GM21360 (cell line): ENCODE data around the gene SELE.
"Not testable (repeated sequence)": the region's sequence is repeated elsewhere in the genome, so short reads cannot be mapped to it uniquely, and the experiment has no call there.

Source experiments
- ATAC-seq: cut with Tn5 transposase; IDR thresholded peaks from one replicate; pipeline ENCODE4 v1.9.1; 2021; ENCODE audit warnings: mild to moderate bottlenecking, moderate library complexity; ENCODE audit not compliant: unreplicated experiment

Gene SELE

DNA sequence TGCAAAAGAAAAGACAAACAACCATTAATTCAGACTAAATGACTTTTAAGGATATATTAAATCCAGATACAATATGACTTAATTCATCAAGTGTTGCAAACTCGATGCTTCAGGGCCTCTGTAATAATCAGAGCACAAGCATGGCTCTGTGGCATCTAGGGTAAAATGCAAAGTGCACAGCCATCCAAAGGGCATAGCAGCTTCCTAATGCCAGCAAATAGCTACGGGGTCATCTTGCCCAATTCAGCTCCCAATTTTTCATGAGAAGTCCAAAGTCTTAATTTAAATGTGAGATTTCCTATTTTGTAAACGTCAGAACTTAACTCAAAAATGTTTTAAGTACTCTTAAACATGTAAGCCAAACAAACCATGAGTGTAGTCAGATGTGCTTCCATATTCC, 7.9 kb downstream of the SELE start:
- ATAC-seq, result no peak

DNA sequence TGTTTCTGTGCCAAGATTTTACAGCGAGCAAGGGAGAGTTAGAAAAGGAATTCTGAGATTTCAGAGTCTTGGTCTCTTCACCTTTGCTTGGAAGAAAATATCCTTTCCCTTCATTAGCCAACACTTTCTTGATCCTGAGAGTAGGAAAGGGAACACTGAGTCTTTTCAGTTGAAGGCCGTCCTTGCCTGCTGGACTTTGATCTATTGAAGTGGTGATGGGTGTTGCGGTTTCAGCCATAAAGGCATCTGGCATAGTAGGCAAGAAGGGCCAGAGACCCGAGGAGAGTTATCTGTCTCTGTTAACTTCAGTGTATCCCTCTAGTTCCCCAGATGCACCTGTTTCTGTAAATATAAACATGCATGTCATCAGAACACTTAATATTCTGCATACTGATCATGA, 9.7 kb downstream of the SELE start:
- no peak for ATAC-seq

GRCh38 chr1:169723763-169724162, 10.1 kb downstream of the SELE start:
- ATAC-seq, result no peak

DNA sequence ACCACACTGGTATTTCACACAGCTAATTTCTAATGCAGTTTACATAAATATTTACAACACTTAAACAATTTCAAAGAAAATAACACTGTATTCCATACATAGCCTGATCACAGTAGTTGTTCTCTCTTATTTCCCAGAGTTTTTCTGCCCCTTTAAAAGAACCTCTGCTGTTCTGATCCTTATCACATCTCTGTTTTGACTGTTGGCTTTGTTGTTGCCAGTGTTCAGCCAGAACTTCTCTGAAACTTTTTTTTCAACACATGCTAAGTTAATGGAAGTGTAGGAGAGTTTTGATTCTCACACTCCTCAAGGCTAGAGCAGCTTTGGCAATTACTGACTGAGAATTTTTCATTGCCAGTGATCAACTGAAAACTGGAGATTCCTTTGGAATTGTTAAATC, 11.1 kb downstream of the SELE start:
- no peak for ATAC-seq

DNA sequence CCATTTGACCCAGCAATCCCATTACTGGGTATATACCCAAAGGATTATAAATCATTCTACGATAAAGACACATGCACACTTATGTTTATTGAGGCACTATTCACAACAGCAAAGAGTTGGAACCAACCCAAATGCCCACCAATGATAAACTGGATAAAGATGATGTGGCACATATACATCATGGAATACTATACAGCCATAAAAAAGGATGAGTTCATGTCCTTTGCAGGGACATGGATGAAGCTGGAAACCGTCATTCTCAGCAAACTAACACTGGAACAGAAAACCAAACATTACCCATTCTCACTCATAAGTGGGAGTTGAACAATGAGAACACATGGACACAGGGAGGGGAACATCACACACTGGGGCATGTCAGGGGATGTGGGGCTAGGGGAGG, 18.8 kb downstream of the SELE start:
- ATAC-seq, result not testable (repeated sequence)

- ATAC-seq, result not testable (repeated sequence)
Observed at GRCh38 chr1:169713090-169713489, 20.8 kb downstream of the SELE start.

DNA sequence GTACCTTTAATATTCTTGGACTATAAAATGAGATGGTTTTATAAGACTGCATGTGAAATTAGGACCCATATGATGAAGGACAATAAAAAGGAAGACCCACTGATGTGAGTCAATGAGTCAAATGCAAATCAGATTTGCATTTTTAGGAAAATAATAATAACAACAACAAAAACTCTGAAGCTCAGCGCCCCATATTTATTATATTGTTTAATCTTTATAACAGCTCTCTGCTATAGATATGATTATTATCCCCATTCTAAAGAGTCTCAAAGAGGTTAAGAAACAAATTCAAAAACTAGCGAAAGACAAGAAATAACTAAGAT, 21.6 kb downstream of the SELE start:
- ATAC-seq, result no peak

GRCh38 chr1:169711469-169712308, 22.2 kb downstream of the SELE start, which contains the start of gene SELL:
SELL (minus strand) TSS chr1:169711620; CDS start chr1:169711498, 122 bp downstream.
- ATAC-seq, result peak; percentile 69

DNA sequence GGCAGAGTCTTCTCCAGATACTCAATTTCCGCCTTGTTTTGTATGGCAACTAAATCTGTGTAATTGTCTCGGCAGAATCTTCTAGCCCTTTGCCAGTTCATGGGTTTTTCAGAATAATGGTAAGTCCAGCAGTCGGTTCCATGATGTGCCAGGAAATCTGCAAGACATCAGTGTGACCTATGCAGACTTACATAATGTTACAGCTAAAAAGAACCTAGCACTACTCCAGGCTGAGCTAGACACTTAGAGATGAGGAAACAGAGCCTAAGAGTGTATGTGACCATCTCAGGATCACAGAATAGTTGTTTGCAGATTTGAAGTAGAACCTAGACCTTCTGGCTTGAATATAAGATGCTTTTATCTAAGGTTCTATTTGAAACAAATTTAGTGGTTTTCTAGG, 25.2 kb downstream of the SELE start:
- no peak for ATAC-seq

DNA sequence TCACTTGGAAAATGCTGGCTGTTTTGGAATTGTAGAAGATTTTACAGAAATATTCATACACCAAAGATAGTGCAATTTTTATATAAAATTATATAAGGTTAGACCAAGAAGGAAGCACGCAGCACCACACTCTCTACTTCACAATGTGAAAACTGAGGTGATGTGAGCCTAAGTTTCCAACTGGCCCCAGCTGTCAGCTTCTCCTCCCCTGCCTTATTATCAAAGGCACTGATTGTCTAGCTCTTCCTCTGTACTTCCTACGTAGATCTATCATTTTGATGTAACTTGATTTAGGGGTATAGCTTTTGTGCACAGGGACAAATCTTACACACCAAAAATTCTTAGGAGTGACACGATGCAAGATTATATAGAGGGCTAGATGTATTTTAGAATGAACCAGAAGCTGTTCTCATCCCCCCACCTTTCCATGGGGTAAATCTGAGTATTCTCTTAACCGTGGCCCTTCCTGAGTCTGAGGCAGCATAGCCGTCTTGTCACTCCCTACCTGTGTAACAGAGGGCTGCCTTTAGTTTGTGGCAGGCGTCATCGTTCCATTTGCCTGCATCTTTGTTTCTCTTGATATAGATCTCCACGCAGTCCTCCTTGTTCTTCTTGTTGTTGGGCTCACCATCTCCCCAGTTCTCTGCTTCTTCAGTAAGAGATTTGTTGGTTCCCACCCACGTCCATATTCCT, 25.8 kb downstream of the SELE start:
- ATAC-seq, result no peak

GRCh38 chr1:169704797-169705196, 29.1 kb downstream of the SELE start:
- no peak for ATAC-seq

DNA sequence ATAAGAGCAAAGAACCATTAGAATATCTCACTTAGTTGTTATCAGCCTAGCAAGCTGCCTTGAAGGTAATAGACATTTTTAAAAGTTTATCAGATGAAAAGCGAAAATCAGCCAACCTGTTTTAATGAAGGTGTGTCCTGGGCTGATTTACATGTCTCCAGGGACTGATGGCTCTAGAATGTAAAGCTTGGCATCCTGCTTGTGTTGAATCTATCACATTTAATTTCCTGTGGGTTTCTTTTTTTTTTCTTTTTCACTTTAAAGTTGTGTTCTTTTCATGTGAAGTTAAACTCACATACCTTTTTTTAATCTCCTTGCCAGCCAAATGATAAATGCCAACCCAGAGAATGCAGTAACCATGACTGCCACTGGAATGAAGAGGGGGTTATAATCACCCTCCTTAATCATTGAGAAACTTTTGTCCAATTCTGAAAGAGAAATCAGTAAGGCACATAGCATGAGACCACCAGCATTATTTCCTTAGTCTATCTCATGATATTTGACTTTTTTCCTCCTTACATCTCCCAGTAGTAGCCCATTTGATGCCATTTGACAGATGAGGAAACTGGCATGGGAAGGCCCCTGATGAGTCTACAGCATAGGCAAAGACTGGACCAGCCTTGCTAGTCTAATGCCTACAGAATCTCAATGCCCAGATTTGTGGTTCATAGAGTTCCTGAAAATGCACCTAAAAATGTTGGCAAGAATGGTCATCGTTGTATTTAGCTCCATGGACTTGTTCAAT, 32.4 kb downstream of the SELE start:
- no peak for ATAC-seq

- no peak for ATAC-seq
Observed at GRCh38 chr1:169699707-169700106, 34.2 kb downstream of the SELE start.

DNA sequence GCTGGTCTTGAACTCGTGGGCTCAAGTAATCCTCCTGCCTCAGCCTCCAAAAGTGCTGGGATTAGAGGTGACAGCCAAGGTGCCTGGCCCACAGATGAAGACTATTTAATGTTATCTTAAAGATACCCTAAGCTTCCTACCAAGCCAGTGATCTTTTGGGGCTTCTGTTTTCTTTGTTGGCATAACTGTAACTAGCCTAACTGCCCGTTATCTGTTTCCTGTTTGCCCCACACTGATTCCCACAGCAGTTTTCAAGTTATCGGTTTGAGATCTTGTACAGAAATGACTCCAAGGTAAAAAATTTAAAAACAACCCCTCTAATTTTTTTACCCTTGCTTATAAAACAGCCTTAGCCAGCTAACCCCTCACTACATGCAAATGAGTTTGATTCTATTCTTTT, 34.9 kb downstream of the SELE start:
- ATAC-seq, result no peak

GRCh38 chr1:169697755-169698154, 36.1 kb downstream of the SELE start:
- ATAC-seq, result peak; percentile 42

DNA sequence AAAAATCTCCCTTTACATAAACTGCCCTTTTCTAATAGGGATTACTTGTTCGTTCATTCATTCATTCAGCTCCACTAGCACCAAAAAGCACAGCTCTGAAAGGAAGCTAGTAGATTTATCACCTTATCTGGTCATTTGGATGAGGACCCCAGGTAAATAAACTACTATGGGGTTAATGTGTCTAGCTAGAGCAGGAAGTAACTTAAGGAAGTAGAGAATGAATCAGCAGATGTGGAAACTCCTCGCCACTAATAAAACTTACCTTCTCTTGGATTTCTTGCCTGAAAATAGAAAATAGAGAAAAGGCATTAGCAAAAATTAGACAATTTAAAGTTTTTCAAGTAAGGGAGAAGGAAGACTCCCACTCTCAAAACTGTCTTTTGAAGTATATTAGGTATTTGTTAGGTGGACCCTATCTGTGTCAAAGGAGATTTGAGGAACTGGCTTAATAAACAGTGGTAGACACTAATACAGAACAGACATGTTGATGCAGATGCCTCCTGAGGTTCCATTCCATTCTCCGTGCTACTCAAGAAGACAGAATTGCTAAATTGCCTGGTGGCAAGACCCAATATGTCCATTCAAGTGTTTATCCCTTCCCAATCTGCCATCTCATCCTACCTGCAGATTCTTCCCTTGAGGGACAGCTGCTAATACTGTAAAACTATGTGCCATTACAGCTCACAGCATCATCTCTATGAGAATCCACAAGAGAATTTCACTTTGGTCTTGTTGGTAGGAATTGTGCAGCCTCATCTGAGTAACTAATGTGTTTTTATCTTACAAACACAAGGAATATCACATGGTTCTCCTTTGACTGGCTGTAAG, 37.4 kb downstream of the SELE start:
- no peak for ATAC-seq

DNA sequence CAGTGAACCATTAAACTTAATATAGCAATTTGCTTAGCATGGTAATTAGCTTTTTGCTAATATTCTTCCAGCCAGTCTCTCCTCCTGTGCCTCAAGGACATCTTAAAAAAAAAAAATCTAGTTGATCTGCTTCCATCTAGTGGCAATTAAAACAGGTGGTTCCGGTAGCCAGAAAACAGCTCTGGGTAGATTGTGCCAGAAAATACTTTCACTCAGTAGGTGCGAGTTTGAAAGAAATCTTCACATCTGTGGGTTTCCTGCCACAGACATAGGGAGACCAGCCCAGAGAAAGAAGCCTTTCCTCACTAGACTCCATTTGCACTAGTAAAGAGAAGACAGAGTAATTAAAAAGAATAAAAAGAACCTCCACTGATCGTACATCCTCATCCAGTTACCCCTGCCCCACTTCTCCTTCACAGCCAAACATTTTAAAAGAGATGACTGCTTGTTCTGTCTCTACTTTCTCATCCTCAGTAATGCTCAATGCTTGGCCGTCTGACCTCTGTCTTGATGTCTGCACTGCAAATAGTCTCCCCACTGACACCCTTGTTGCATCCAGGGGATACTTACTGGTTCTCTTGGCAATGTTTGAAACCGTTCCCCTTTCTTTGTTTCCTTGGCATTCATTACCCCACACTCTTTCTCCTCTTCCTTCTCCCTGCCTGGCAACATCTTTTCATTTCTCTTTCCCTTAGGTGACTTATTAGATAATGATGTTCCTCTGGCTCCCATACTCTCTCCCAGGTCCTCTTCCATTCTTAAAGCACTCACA, 39.4 kb downstream of the SELE start:
- ATAC-seq, result no peak

DNA sequence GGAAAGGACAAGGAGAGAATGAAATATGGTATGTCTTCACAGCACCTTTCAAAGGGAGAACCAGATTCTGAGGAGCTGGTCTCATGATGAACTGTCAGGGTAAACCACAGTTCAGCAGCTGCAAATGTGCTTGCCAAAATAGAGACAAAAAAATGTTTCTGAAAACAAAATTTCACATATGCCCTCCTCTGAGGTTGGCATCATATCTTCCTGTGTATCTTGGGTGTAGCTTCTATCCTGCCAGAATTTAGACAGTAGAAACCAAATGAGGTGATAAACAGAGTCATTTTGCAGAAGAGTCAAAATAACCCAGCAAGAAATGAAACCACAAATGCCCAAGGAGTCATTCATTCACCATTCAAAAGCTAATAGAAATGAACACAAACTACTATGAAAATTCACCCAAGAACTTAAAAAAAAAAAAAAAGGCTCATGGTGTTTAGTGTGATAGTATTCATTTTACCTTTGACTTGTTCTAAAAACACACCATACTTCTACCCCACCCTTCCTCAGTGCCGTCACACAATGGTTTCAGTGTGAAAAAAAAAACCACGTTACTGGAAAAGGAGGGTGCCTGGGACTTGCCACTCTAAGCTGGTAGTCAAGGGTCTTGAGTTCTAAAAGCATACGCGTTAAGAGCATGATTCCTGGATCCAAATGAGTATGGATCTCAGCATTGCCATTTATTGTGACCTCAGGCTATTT, 41.0 kb downstream of the SELE start:
- ATAC-seq, result no peak

- ATAC-seq, result no peak
Observed at GRCh38 chr1:169690489-169690888, 43.4 kb downstream of the SELE start.

GRCh38 chr1:169689395-169689794, 44.5 kb downstream of the SELE start:
- ATAC-seq, result no peak
